Neural cell (in vitro differentiated cells): ENCODE measurements around the gene LRRC31. TPM values are rescaled to one million over a fixed set of nuclear protein-coding genes. Genes with fewer than 3 reads are reported as not detected.

Experiments
- H2AFZ ChIP-seq: fragments of 200-600, 300-800 bp; sonication (generic), shearing (Covaris generic); 2 replicates; pipeline ENCODE4 v1.6.0; 2014; ENCODE audit warnings: low read depth, mild to moderate bottlenecking, antibody characterized with exemption, low read length, moderate library complexity
- H3F3A ChIP-seq: fragments of 200-600 bp; shearing (Covaris generic); 2 replicates; pipeline ENCODE4 v1.6.1; 2016; ENCODE audit warnings: mild to moderate bottlenecking, moderate library complexity, mixed read lengths, antibody characterized with exemption, low read length; ENCODE audit not compliant: insufficient read depth, poor library complexity, severe bottlenecking
- H3K27ac ChIP-seq: fragments of 200-600, 300-800 bp; sonication (generic), shearing (Covaris generic); 2 replicates; pipeline ENCODE4 v1.5.1; 2014; ENCODE audit warnings: mild to moderate bottlenecking, low read length, moderate library complexity
- H3K27me3 ChIP-seq: fragments of 300-800, 200-600 bp; sonication (generic), shearing (Covaris generic); 2 replicates; pipeline ENCODE4 v1.6.0; 2014; ENCODE audit warnings: mild to moderate bottlenecking, low read depth, low read length, moderate library complexity; ENCODE audit not compliant: insufficient read depth
- H3K36me3 ChIP-seq: fragments of 300-800, 200-600 bp; sonication (generic), shearing (Covaris generic); 2 replicates; pipeline ENCODE4 v1.5.1; 2014; ENCODE audit warnings: mild to moderate bottlenecking, antibody characterized with exemption, low read length, moderate library complexity; ENCODE audit not compliant: insufficient read depth
- H3K4me2 ChIP-seq: fragments of 300-800, 200-600 bp; sonication (generic), shearing (Covaris generic); 2 replicates; pipeline ENCODE4 v1.6.0; 2014; ENCODE audit warnings: mild to moderate bottlenecking, low read length
- H3K4me3 ChIP-seq: fragments of 300-800, 200-600 bp; sonication (generic), shearing (Covaris generic); 2 replicates; pipeline ENCODE4 v1.5.1; 2014; ENCODE audit warnings: mild to moderate bottlenecking, low read length, moderate library complexity
- H3K79me2 ChIP-seq: fragments of 200-600 bp; shearing (Covaris generic); replicated peaks from 2 replicates; pipeline ENCODE4 v1.6.0; 2014; ENCODE audit warnings: mild to moderate bottlenecking, low read length, moderate library complexity; ENCODE audit not compliant: insufficient read depth
- H3K9ac ChIP-seq: fragments of 300-800, 200-600 bp; sonication (generic), shearing (Covaris generic); 2 replicates; pipeline ENCODE4 v1.6.1; 2016; ENCODE audit warnings: mild to moderate bottlenecking, low read length, mixed read lengths
- H3K9me2 ChIP-seq: fragments of 200-600 bp; shearing (Covaris generic); 2 replicates; pipeline ENCODE4 v1.6.1; 2016; ENCODE audit warnings: mild to moderate bottlenecking, low read length, mixed read lengths; ENCODE audit not compliant: insufficient read depth
- H3K9me3 ChIP-seq: fragments of 200-600, 300-800 bp; sonication (generic), shearing (Covaris generic); 2 replicates; pipeline ENCODE4 v1.6.1; 2016; ENCODE audit warnings: mild to moderate bottlenecking, mixed run types, low read length, moderate library complexity, mixed read lengths
- H4K20me1 ChIP-seq: fragments of 200-600 bp; shearing (Covaris generic); 2 replicates; pipeline ENCODE4 v1.6.1; 2016; ENCODE audit warnings: mild to moderate bottlenecking, mixed run types; ENCODE audit not compliant: insufficient read depth
- CTCF ChIP-seq: fragments of 450-650 bp; IDR thresholded peaks from 2 replicates; pipeline ENCODE4 v1.5.1; 2014; ENCODE audit warnings: antibody characterized with exemption, mild to moderate bottlenecking, moderate library complexity; ENCODE audit not compliant: poor library complexity, severe bottlenecking
- EP300 ChIP-seq: fragments of 450-650 bp; conservative IDR thresholded peaks from 2 replicates; pipeline ENCODE4 v1.6.1; 2014; ENCODE audit warnings: antibody characterized with exemption, mild to moderate bottlenecking, moderate library complexity; ENCODE audit not compliant: poor library complexity, severe bottlenecking
- EZH2 ChIP-seq: fragments of 200-600, 300-800 bp; shearing (Covaris generic), sonication (generic); IDR thresholded peaks from 2 replicates; pipeline ENCODE4 v1.6.1; 2014; ENCODE audit warnings: antibody characterized with exemption, low read length, borderline replicate concordance, mild to moderate bottlenecking; ENCODE audit not compliant: insufficient read depth, poor library complexity, severe bottlenecking
- MXI1 ChIP-seq: fragments of 450-650 bp; conservative IDR thresholded peaks from 2 replicates; pipeline ENCODE4 v1.6.1; 2014; ENCODE audit warnings: antibody characterized with exemption, mild to moderate bottlenecking; ENCODE audit not compliant: poor library complexity, severe bottlenecking
- POLR2AphosphoS5 ChIP-seq: IDR thresholded peaks from 2 replicates; pipeline ENCODE4 v1.6.1; 2012
- RAD21 ChIP-seq: fragments of 450-650 bp; conservative IDR thresholded peaks from 2 replicates; pipeline ENCODE4 v1.6.1; 2014; ENCODE audit warnings: antibody characterized with exemption, mild to moderate bottlenecking, moderate library complexity
- SMC3 ChIP-seq: fragments of 450-650 bp; conservative IDR thresholded peaks from 2 replicates; pipeline ENCODE4 v1.6.1; 2014; ENCODE audit warnings: antibody characterized with exemption, mild to moderate bottlenecking, moderate library complexity; ENCODE audit not compliant: poor library complexity
- TAF1 ChIP-seq: IDR thresholded peaks from 2 replicates; pipeline ENCODE4 v1.6.1; 2012; ENCODE audit warnings: low read depth
- polyA plus RNA-seq: library from polyadenylated mRNA; depleted of rRNA; stranded (reverse); fragments of >200 nt; gene quantifications from 2 replicates; pipeline ENCODE4 v1.2.3, GENCODE V29; 2014
- TF ChIP-seq, protein P1 (sequence below): IDR thresholded peaks from 2 replicates; pipeline ENCODE4 v1.6.1; 2012; ENCODE audit warnings: borderline replicate concordance

LRRC31 gene
- polyA plus RNA-seq, 1 donor from 2014 or later, result not detected

GRCh38 chr3:169835533-169835932, 34.2 kb downstream of the LRRC31 start (continued):
- no peak for TF ChIP-seq CTCF

GRCh38 chr3:169827712-169828111, 42.0 kb downstream of the LRRC31 start:
- TF ChIP-seq TAF1 (no peak), EP300 (no peak), MXI1 (no peak), POLR2AphosphoS5 (no peak), CTCF (no peak), EZH2 (no peak), RAD21 (no peak), SMC3 (no peak)
- TF ChIP-seq, protein P1, sequence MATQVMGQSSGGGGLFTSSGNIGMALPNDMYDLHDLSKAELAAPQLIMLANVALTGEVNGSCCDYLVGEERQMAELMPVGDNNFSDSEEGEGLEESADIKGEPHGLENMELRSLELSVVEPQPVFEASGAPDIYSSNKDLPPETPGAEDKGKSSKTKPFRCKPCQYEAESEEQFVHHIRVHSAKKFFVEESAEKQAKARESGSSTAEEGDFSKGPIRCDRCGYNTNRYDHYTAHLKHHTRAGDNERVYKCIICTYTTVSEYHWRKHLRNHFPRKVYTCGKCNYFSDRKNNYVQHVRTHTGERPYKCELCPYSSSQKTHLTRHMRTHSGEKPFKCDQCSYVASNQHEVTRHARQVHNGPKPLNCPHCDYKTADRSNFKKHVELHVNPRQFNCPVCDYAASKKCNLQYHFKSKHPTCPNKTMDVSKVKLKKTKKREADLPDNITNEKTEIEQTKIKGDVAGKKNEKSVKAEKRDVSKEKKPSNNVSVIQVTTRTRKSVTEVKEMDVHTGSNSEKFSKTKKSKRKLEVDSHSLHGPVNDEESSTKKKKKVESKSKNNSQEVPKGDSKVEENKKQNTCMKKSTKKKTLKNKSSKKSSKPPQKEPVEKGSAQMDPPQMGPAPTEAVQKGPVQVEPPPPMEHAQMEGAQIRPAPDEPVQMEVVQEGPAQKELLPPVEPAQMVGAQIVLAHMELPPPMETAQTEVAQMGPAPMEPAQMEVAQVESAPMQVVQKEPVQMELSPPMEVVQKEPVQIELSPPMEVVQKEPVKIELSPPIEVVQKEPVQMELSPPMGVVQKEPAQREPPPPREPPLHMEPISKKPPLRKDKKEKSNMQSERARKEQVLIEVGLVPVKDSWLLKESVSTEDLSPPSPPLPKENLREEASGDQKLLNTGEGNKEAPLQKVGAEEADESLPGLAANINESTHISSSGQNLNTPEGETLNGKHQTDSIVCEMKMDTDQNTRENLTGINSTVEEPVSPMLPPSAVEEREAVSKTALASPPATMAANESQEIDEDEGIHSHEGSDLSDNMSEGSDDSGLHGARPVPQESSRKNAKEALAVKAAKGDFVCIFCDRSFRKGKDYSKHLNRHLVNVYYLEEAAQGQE, result no peak
- Histone ChIP-seq H3K27me3 (no peaks in the 10 kb centered on the region), H2AFZ (no peak overlapping the region), H3K4me3 (no peak overlapping the region), H3K9me3 (no peaks in the 10 kb centered on the region), H3F3A (no peaks in the 10 kb centered on the region), H3K9me2 (no peaks in the 10 kb centered on the region), H3K27ac (no peak overlapping the region), H3K4me2 (no peak overlapping the region), H3K9ac (no peak overlapping the region), H3K79me2 (no peaks in the 10 kb centered on the region), H3K36me3 (no peaks in the 10 kb centered on the region), H4K20me1 (no peaks in the 10 kb centered on the region)

GRCh38 chr3:169825316-169825715, 44.4 kb downstream of the LRRC31 start:
- H2AFZ ChIP-seq, result no peak overlapping the region
- no peak overlapping the region for H3K4me2 ChIP-seq
- H3K27me3 ChIP-seq, result no peaks in the 10 kb centered on the region
- H3K9ac ChIP-seq, result no peak overlapping the region
- no peaks in the 10 kb centered on the region for H3K36me3 ChIP-seq
- H3K4me3 ChIP-seq, result no peak overlapping the region
- no peaks in the 10 kb centered on the region for H4K20me1 ChIP-seq
- no peak overlapping the region for H3K27ac ChIP-seq
- no peaks in the 10 kb centered on the region for H3F3A ChIP-seq
- H3K9me3 ChIP-seq, result no peaks in the 10 kb centered on the region
- H3K9me2 ChIP-seq, result no peaks in the 10 kb centered on the region
- no peaks in the 10 kb centered on the region for H3K79me2 ChIP-seq
- TF ChIP-seq, protein P1, result no peak
- no peak for TF ChIP-seq TAF1
- no peak for TF ChIP-seq EP300
- no peak for TF ChIP-seq POLR2AphosphoS5
- TF ChIP-seq SMC3, result no peak
- no peak for TF ChIP-seq EZH2
- no peak for TF ChIP-seq RAD21
- no peak for TF ChIP-seq MXI1
- TF ChIP-seq CTCF, result no peak
